ENCODE data around the gene RRBP1. TPM values are rescaled to one million over a fixed set of nuclear protein-coding genes. Genes with fewer than 3 reads are reported as not detected.
"Not testable (repeated sequence)": the region's sequence is repeated elsewhere in the genome, so short reads cannot be mapped to it uniquely, and the experiment has no call there.

Gene RRBP1
- total RNA-seq, 1 donor from 2014 or later: 73.1 TPM

- TF ChIP-seq CTCF (conservative IDR thresholded peaks at IDR 0.05; ENCODE audit: low read depth, low read length): no peak
- H3K4me3 ChIP-seq (ENCODE audit: low read depth, low read length): no peak overlapping the region
- DNase-seq (ENCODE audit: low read depth): no peak
Measured at GRCh38 chr20:17709361-17710293, 27.6 kb upstream of the RRBP1 start.

- TF ChIP-seq CTCF (conservative IDR thresholded peaks at IDR 0.05; ENCODE audit: low read depth, low read length): no peak
- no peak overlapping the region for H3K4me3 ChIP-seq (ENCODE audit: low read depth, low read length)
- DNase-seq (ENCODE audit: low read depth): no peak
Measured at GRCh38 chr20:17708675-17709360, 26.8 kb upstream of the RRBP1 start.

DNA sequence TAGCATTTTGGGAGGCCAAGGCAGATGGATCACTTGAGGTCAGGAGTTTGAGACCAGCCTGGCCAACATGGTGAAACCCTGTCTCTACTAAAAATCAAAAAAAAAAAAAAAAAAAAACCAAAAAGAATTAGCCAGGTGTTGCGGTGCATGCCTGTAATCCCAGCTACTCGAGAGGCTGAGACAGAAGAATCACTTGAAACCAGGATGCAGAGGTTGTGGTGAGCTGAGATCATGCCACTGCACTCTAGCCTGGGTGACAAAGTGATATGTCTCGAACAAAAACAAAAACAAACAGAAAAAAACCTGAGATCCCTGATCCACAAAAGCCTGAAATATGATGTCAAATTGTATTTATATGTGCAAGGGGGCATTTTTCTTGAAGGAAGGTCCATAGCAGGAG, 25.9 kb upstream of the RRBP1 start:
- DNase-seq (ENCODE audit: low read depth); H3K4me3 ChIP-seq (ENCODE audit: low read depth, low read length): not testable (repeated sequence)

GRCh38 chr20:17706632-17707031, 24.6 kb upstream of the RRBP1 start:
- no peak overlapping the region for H3K4me3 ChIP-seq (ENCODE audit: low read depth, low read length)
- DNase-seq (ENCODE audit: low read depth): no peak
- TF ChIP-seq CTCF (conservative IDR thresholded peaks at IDR 0.05; ENCODE audit: low read depth, low read length): no peak

DNA sequence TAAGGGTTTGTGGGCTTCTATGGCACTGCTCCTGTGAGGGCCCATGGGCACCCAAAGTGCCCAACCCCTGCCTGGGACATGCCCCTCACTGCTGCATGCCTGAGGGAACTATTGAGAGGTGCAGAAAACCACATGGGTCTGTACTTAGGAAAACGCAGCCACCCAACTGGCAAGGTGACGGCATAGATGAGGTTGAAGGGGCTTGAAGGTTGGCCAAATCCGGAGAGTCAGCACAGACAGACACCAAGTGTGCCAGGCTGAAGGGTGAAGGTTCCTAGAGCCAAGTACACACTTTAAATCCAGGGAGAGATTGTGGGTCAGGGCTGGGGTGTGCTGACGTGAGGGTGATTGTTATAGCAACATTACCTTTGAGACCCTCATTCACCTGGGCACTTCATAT, 23.9 kb upstream of the RRBP1 start:
- H3K4me3 ChIP-seq (ENCODE audit: low read depth, low read length): no peak overlapping the region
- DNase-seq (ENCODE audit: low read depth): no peak
- TF ChIP-seq CTCF (conservative IDR thresholded peaks at IDR 0.05; ENCODE audit: low read depth, low read length): no peak

- no peak for DNase-seq (ENCODE audit: low read depth)
- no peak for TF ChIP-seq CTCF (conservative IDR thresholded peaks at IDR 0.05; ENCODE audit: low read depth, low read length)
Measured at GRCh38 chr20:17704589-17705317, 22.7 kb upstream of the RRBP1 start.

GRCh38 chr20:17701826-17702225, 19.8 kb upstream of the RRBP1 start:
- TF ChIP-seq CTCF (conservative IDR thresholded peaks at IDR 0.05; ENCODE audit: low read depth, low read length): no peak
- no peak overlapping the region for H3K4me3 ChIP-seq (ENCODE audit: low read depth, low read length)
- DNase-seq (ENCODE audit: low read depth): no peak

More at GRCh38 chr20:17704589-17705317, 22.7 kb upstream of the RRBP1 start:
- H3K4me3 ChIP-seq (ENCODE audit: low read depth, low read length): no peak overlapping the region

Measured in epithelial cell of proximal tubule (primary cell).